Measurements from ENCODE around the gene KCNMA1.

The KCNMA1 gene

GRCh38 chr10:77328272-77328816 is 309.3 kb downstream of the KCNMA1 start:
- Histone ChIP-seq H3K4me2 (ENCODE audit: low read length, poor library complexity, severe bottlenecking) (no peak overlapping the region), H3K4ac (ENCODE audit: low read depth in 1 of 2, low read length in 2 of 2) (no peak overlapping the region), H3K36me3 (ENCODE audit: control insufficient read depth in 1 of 2, insufficient read depth in 2 of 2, low read depth in 1 of 2, low read length in 2 of 2) (no peaks in the 10 kb centered on the region), H3K27ac (ENCODE audit: low read length, poor library complexity, severe bottlenecking) (no peak overlapping the region), H4K8ac (ENCODE audit: low read length) (no peak overlapping the region), H3K4me1 (ENCODE audit: control insufficient read depth, insufficient read depth, low read depth, low read length) (no peaks in the 10 kb centered on the region), H3K9ac (ENCODE audit: low read length) (no peak overlapping the region), H3K27me3 (ENCODE audit: control insufficient read depth in 1 of 2, insufficient read depth in 1 of 2, low read length in 2 of 2) (no peaks in the 10 kb centered on the region), H3K14ac (ENCODE audit: low read length in 2 of 2) (no peak overlapping the region), H3K23ac (ENCODE audit: low read length in 2 of 2) (no peak overlapping the region), H4K91ac (ENCODE audit: low read length) (no peak overlapping the region), H3K79me1 (replicated peaks; ENCODE audit: low read length, poor library complexity, severe bottlenecking) (peaks cover 14% of the 10 kb centered on the region), H3K9me3 (ENCODE audit: control insufficient read depth, low read length) (no peaks in the 10 kb centered on the region), H2BK12ac (ENCODE audit: low read length in 2 of 2) (no peak overlapping the region), H2BK120ac (ENCODE audit: low read depth, low read length) (no peak overlapping the region), H2AK5ac (ENCODE audit: low read length, severe bottlenecking) (no peak overlapping the region), H2AFZ (ENCODE audit: low read depth, low read length) (no peak overlapping the region), H3K4me3 (ENCODE audit: insufficient read depth in 1 of 2, low read depth in 1 of 2, low read length in 2 of 2) (no peak overlapping the region), H2BK15ac (ENCODE audit: low read depth, poor library complexity, severe bottlenecking) (no peak overlapping the region), H2BK5ac (ENCODE audit: low read depth, low read length, poor library complexity, severe bottlenecking) (no peak overlapping the region), H3K18ac (ENCODE audit: low read depth in 1 of 2, low read length in 2 of 2) (no peak overlapping the region)
- peak; percentile 46 for DNase-seq
- 74% methylated on average over 5 of the region's 6 CpGs for WGBS

DNA sequence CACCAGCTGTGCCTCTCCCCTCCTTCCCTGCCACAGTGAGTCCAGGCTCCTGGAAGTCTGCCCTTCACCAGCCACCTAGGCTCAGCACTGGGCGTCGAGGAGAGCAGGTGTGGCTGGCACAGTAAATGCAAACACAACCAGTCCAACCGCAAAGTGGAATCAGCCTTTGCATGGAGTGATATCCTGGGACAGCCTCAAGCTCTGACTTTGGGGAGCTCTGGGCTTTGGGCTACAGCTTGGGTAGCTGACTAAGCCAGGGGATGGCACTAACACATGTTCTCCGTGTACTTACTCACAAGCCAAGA is 312.4 kb downstream of the KCNMA1 start:
- Histone ChIP-seq H3K4me3 (ENCODE audit: insufficient read depth in 1 of 2, low read depth in 1 of 2, low read length in 2 of 2) (no peak overlapping the region), H3K23ac (ENCODE audit: low read length in 2 of 2) (no peak overlapping the region), H2BK120ac (ENCODE audit: low read depth, low read length) (no peak overlapping the region), H3K9ac (ENCODE audit: low read length) (no peak overlapping the region), H2AFZ (ENCODE audit: low read depth, low read length) (no peak overlapping the region), H3K9me3 (ENCODE audit: control insufficient read depth, low read length) (no peaks in the 10 kb centered on the region), H3K27ac (ENCODE audit: low read length, poor library complexity, severe bottlenecking) (no peak overlapping the region), H4K91ac (ENCODE audit: low read length) (no peak overlapping the region), H2BK12ac (ENCODE audit: low read length in 2 of 2) (no peak overlapping the region), H2BK5ac (ENCODE audit: low read depth, low read length, poor library complexity, severe bottlenecking) (no peak overlapping the region), H2BK15ac (ENCODE audit: low read depth, poor library complexity, severe bottlenecking) (no peak overlapping the region), H2AK5ac (ENCODE audit: low read length, severe bottlenecking) (no peak overlapping the region), H4K8ac (ENCODE audit: low read length) (no peak overlapping the region), H3K4me1 (ENCODE audit: control insufficient read depth, insufficient read depth, low read depth, low read length) (no peaks in the 10 kb centered on the region), H3K27me3 (ENCODE audit: control insufficient read depth in 1 of 2, insufficient read depth in 1 of 2, low read length in 2 of 2) (no peaks in the 10 kb centered on the region), H3K79me1 (replicated peaks; ENCODE audit: low read length, poor library complexity, severe bottlenecking) (peaks cover 9% of the 10 kb centered on the region), H3K18ac (ENCODE audit: low read depth in 1 of 2, low read length in 2 of 2) (no peak overlapping the region), H3K36me3 (ENCODE audit: control insufficient read depth in 1 of 2, insufficient read depth in 2 of 2, low read depth in 1 of 2, low read length in 2 of 2) (no peaks in the 10 kb centered on the region), H3K14ac (ENCODE audit: low read length in 2 of 2) (no peak overlapping the region), H3K4ac (ENCODE audit: low read depth in 1 of 2, low read length in 2 of 2) (no peak overlapping the region), H3K4me2 (ENCODE audit: low read length, poor library complexity, severe bottlenecking) (no peak overlapping the region)
- no peak for DNase-seq
- WGBS: 90% methylated on average over 4 of the region's 4 CpGs

DNA sequence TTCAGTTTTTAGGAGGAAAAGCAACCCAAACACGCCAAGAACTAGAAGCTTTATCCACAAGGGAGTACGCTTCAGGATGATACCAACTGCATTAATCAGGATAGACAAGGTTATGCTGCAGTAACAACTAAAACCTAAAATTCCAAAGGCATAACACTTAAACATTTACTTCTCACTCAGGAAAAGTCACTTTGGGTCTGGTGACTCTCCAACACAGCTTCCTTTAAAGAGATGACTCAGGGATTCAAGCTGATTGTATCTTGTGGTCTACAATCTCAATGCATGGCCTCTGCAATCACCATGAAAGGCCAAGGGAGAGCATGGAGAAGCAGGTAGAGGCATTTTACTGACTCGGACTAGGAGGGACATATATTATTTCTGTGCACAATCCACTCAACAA is 315.8 kb downstream of the KCNMA1 start:
- Histone ChIP-seq H2BK5ac (ENCODE audit: low read depth, low read length, poor library complexity, severe bottlenecking) (no peak overlapping the region), H3K9me3 (ENCODE audit: control insufficient read depth, low read length) (no peaks in the 10 kb centered on the region), H3K4me3 (ENCODE audit: insufficient read depth in 1 of 2, low read depth in 1 of 2, low read length in 2 of 2) (no peak overlapping the region), H3K79me1 (replicated peaks; ENCODE audit: low read length, poor library complexity, severe bottlenecking) (peaks cover 14% of the 10 kb centered on the region), H3K4me1 (ENCODE audit: control insufficient read depth, insufficient read depth, low read depth, low read length) (no peaks in the 10 kb centered on the region), H2AFZ (ENCODE audit: low read depth, low read length) (no peak overlapping the region), H3K14ac (ENCODE audit: low read length in 2 of 2) (no peak overlapping the region), H2AK5ac (ENCODE audit: low read length, severe bottlenecking) (no peak overlapping the region), H2BK120ac (ENCODE audit: low read depth, low read length) (no peak overlapping the region), H4K91ac (ENCODE audit: low read length) (no peak overlapping the region), H3K27ac (ENCODE audit: low read length, poor library complexity, severe bottlenecking) (no peak overlapping the region), H3K27me3 (ENCODE audit: control insufficient read depth in 1 of 2, insufficient read depth in 1 of 2, low read length in 2 of 2) (no peaks in the 10 kb centered on the region), H3K36me3 (ENCODE audit: control insufficient read depth in 1 of 2, insufficient read depth in 2 of 2, low read depth in 1 of 2, low read length in 2 of 2) (no peaks in the 10 kb centered on the region), H3K4ac (ENCODE audit: low read depth in 1 of 2, low read length in 2 of 2) (no peak overlapping the region), H4K8ac (ENCODE audit: low read length) (no peak overlapping the region), H3K18ac (ENCODE audit: low read depth in 1 of 2, low read length in 2 of 2) (no peak overlapping the region), H3K9ac (ENCODE audit: low read length) (no peak overlapping the region), H2BK12ac (ENCODE audit: low read length in 2 of 2) (no peak overlapping the region), H3K4me2 (ENCODE audit: low read length, poor library complexity, severe bottlenecking) (no peak overlapping the region), H3K23ac (ENCODE audit: low read length in 2 of 2) (no peak overlapping the region), H2BK15ac (ENCODE audit: low read depth, poor library complexity, severe bottlenecking) (no peak overlapping the region)
- WGBS: 95% methylated on average over 2 of the region's 3 CpGs
- peak; percentile 35 for DNase-seq

DNA sequence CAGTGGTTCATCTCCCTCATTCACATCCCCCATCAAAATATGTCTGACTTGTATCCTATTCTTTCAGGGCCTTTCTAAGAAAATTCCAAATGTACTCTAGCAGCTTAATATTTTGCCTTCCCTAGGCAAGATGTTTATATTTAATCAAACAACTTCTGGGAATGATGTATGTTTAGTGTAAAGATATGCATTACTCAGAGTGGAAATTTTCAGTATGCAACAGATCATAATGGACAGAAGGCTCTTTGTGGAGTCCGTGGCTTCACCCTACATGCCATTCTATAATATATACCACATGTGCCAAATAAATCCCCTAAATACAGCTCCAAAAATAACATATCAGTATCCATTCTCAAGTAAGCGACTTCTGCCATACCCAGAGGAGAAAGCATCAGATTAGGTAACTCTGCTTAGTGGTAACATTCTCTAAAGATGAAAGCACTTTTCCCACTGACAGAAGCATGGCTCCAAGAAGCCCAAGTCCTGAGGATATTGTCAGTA is 316.6 kb downstream of the KCNMA1 start:
- H3K9ac ChIP-seq (ENCODE audit: low read length): no peak overlapping the region
- H3K18ac ChIP-seq (ENCODE audit: low read depth in 1 of 2, low read length in 2 of 2): no peak overlapping the region
- no peaks in the 10 kb centered on the region for H3K9me3 ChIP-seq (ENCODE audit: control insufficient read depth, low read length)
- no peak overlapping the region for H4K8ac ChIP-seq (ENCODE audit: low read length)
- H3K14ac ChIP-seq (ENCODE audit: low read length in 2 of 2): no peak overlapping the region
- H2AFZ ChIP-seq (ENCODE audit: low read depth, low read length): no peak overlapping the region
- H3K4me2 ChIP-seq (ENCODE audit: low read length, poor library complexity, severe bottlenecking): no peak overlapping the region
- no peak overlapping the region for H3K27ac ChIP-seq (ENCODE audit: low read length, poor library complexity, severe bottlenecking)
- no peak overlapping the region for H2BK120ac ChIP-seq (ENCODE audit: low read depth, low read length)
- no peaks in the 10 kb centered on the region for H3K36me3 ChIP-seq (ENCODE audit: control insufficient read depth in 1 of 2, insufficient read depth in 2 of 2, low read depth in 1 of 2, low read length in 2 of 2)
- H3K23ac ChIP-seq (ENCODE audit: low read length in 2 of 2): no peak overlapping the region
- peak; percentile 85 for DNase-seq
- H3K4ac ChIP-seq (ENCODE audit: low read depth in 1 of 2, low read length in 2 of 2): no peak overlapping the region
- H3K4me1 ChIP-seq (ENCODE audit: control insufficient read depth, insufficient read depth, low read depth, low read length): no peaks in the 10 kb centered on the region
- no peak overlapping the region for H3K4me3 ChIP-seq (ENCODE audit: insufficient read depth in 1 of 2, low read depth in 1 of 2, low read length in 2 of 2)
- H2BK5ac ChIP-seq (ENCODE audit: low read depth, low read length, poor library complexity, severe bottlenecking): no peak overlapping the region
- no peak overlapping the region for H4K91ac ChIP-seq (ENCODE audit: low read length)
- peaks cover 12% of the 10 kb centered on the region for H3K79me1 ChIP-seq (replicated peaks; ENCODE audit: low read length, poor library complexity, severe bottlenecking)
- no peaks in the 10 kb centered on the region for H3K27me3 ChIP-seq (ENCODE audit: control insufficient read depth in 1 of 2, insufficient read depth in 1 of 2, low read length in 2 of 2)
- no peak overlapping the region for H2BK12ac ChIP-seq (ENCODE audit: low read length in 2 of 2)
- no peak overlapping the region for H2BK15ac ChIP-seq (ENCODE audit: low read depth, poor library complexity, severe bottlenecking)
- H2AK5ac ChIP-seq (ENCODE audit: low read length, severe bottlenecking): no peak overlapping the region
- 6% methylated on average over 2 of the region's 2 CpGs for WGBS

Measured in mesenchymal stem cell (in vitro differentiated cells and primary cell).